SHP77 treated with DMSO at 0.1 percent for 48 hours (cell line): ENCODE measurements around the gene TESK2.
A peak's percentile ranks its signal among the peaks of the same experiment; 100 is the strongest.

Experiments used
- DNase-seq: peaks from one replicate; lab custom pipeline; 2025; lab: John Stamatoyannopoulos, UW

TESK2 gene

DNA sequence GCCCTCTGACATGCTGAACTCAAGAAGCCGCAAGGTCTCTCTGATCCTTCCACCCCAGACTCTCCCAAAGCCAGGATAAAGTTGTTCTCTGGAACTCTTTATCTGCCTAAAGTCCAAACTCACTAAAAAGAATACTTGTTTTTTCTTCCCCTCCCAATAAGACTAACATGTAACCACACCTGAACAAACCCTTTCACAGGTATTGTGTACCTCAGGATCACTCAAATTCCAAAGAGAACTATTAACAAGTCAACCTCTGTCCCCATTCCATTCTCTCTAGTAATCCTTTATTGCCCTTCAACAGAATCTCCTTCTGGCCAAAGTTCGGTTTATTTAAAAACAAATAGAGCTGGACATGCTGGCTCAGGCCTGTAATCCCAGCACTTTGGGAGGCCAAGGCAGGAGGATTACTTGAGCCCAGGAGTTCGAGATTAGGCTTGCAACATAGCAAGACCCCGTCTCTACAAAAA lies 155.1 kb downstream of the TESK2 start:
- no peak for DNase-seq

DNA sequence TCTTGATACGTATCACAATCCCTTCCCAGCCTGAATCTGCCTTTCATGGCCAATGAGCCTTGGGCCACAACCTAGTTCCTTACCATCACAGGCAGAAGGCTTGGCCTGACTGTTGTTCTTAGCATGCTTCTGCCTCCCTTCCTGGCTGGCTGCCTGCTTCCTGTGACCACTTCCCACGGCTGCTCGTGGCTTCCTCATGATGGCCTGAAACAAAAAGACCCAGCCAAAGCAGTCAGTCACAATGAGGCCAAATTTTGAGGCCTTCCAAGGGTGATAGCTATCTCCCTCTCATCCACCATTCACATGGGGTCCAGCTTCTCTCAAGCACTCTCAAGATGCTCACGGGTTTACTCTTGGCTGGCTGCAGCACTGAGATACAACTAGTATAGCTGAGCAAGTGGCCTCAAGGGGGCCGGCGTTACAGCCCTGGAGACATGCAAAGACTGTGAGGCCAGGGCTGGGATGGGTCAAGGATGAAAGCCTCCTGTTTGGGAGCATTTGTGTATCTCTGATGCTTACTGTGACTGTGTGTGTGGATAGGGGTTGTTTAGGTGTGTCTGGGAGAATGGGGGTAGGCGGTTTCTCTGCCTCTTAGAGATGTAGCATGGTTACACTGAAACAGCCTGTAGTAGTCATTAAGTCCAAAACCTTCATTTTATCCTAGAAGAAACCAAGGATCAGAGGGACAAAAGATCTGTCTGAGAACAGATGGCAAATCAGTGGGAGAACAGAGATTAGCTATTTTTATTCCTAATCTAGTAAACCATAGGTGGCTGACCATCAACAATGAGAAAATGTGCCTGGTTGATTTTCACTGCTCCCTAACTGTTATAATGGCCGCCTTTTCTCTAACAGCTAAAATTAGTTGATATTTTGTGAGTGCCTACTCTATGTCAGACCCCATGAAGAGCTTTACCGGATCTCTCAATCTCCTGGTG lies 156.4 kb downstream of the TESK2 start:
- no peak for DNase-seq

GRCh38 chr1:45332346-45332720 lies 158.6 kb downstream of the TESK2 start:
- no peak for DNase-seq

GRCh38 chr1:45331436-45332345 lies 159.3 kb downstream of the TESK2 start:
- DNase-seq, result no peak

DNA sequence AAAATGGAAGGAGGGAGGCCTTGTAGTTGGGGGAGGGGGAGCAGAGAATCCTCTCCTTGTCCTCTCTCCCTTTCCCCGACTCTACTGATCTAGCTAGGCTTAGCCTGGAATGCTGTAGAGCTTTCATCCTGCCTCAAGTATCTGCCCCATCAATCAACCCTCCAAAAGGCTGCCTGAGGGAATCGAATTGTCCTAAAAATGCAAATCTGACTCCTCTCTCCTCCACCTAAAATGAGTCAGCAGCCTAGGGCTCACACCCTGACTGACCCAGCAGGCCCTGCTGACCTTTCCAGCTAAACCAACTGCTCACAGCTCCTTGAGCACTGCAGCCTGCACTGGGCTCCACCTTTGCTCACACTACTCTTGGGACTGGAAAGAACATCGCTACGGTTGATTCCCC lies 161.5 kb downstream of the TESK2 start:
- no peak for DNase-seq

DNA sequence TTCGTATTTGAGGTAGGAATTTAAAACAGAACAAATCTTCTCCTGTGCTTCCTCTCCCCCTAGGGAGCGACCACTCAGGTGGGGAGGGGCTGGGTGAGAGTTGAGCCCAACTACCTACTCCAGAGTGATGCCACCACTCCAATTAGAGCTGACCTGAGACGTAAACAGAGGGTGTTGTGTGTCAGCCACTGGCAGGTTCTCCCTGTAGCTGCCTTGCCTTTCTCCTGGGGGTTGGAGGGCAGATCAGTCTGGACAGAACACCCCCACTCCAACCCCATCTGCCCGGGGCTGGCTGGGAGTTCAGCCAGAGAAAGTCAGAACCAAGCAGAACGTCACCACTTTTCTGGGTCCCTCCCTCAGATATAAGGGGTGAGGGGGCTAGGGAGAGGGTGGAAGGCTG lies 162.3 kb downstream of the TESK2 start:
- DNase-seq, result no peak

GRCh38 chr1:45327644-45328515 lies 163.1 kb downstream of the TESK2 start:
- peak; percentile 19 for DNase-seq

DNA sequence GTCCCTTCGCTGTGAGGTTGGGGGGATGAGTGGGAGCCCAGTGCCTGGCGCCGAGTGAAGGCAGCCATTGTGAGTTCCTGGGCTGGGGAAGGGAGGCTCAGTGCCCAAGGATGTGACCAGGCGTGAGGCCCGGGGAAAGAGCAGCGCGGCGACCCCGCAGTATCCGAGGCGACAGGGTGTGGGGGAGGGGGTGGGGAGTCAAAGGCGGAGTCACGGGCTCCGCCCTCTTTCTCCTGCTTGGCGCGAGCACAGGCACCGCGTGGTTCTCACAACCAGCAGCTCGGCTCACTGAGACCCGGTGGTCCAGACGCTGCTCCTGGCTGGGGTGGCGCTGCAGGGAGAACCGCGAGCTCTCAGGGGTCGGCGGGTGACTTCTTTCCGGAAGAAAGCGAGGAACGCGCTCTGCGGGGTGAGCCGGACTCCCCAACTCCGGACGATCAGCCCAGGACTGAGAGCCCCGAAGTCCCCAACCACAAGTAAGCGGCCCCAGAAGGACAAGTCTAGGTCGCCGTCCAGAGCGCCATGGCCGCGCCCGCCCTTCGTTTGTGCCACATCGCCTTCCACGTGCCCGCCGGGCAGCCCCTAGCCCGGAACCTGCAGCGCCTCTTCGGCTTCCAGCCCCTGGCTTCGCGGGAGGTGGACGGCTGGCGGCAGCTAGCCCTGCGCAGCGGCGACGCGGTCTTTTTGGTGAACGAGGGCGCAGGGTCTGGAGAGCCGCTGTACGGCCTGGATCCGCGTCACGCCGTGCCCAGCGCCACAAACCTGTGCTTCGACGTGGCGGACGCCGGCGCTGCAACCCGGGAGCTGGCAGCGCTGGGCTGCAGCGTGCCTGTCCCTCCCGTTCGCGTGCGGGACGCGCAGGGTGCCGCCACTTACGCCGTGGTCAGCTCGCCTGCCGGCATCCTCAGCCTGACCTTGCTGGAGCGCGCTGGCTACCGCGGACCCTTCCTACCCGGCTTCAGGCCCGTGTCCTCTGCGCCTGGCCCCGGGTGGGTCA lies 164.0 kb downstream of the TESK2 start, which contains the start of gene HPDL:
TSS of gene HPDL (plus strand) at position 269 of the 997 bp plus-strand sequence. CDS start at position 523, 254 bp downstream.
- DNase-seq, result peak; percentile 60

DNA sequence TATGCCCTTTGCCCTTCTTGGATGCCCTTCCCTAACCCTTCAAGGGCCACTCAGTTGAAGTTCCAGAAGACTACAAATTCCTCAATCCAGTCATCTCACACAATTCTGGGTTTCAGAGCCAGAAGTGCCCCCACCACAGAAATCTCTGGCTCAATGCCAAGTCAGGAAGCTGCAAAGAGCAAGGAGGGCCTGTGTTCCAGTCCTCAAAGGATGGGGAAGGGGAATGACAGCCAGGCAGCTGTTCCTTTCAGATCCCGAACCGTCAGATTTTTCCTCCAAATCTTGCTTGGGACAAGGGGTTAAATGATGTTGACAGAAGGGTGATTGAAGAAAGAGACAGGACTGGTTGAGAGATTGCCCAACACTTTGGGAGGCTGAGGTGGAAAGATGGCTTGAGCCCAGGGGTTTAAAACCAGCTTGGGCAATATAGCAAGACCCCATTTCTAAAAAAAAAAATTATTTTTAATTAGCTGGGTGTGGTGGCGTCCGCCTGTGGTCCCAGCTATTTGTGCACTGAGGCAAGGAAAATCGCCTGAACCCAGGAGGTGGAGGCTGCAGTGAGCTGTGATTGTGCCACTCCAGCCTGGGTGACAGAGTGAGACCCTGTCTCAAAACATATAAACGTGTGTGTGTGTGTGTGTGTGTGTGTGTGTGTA lies 165.0 kb downstream of the TESK2 start:
- no peak for DNase-seq

- DNase-seq, result no peak
Observed at GRCh38 chr1:45322486-45323040, 168.4 kb downstream of the TESK2 start.

GRCh38 chr1:45321444-45321843 lies 169.5 kb downstream of the TESK2 start:
- DNase-seq, result no peak

GRCh38 chr1:45319761-45320160 lies 171.2 kb downstream of the TESK2 start:
- DNase-seq, result no peak

- DNase-seq, result no peak
Observed at GRCh38 chr1:45317166-45317565, 173.8 kb downstream of the TESK2 start.

DNA sequence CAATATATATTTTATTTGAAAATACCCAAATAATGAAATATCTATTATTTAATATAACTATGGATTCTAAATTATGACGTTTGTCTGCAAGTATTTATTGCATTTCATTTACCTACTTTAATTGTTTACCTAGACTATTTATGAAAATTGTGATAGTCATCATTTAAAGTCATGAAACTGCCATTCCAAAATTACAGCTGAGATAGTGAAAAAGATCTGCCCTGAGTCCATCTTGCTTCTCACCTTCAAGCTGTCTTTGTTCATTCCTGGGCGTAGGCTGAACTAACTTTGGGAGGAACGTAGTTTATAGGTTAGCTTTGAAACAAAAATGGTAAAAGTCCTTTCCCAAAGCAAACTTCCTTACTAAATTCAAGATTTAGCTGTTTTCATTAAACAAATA lies 176.7 kb downstream of the TESK2 start:
- no peak for DNase-seq

GRCh38 chr1:45306905-45307304 lies 184.1 kb downstream of the TESK2 start:
- no peak for DNase-seq

DNA sequence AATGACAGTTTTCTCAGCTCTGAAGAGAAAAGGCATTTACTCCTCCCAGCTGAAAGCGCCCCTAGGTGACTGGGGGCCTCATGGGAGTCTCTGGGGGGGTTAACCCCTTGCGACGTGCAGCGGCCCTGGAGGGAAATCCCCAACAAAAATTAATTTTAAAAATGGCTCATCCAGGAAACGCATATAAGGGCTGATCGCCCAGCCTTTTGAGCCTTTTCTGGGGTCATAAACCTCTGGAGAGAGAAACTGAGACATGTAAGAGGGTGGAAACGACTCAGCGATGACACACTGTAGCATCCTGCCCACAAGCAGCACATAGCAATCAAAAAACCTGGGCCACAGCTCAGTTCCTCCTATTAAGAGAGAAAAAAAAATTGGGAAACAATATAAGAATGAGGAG lies 184.6 kb downstream of the TESK2 start:
- no peak for DNase-seq

- no peak for DNase-seq
Observed at GRCh38 chr1:45305231-45305630, 185.7 kb downstream of the TESK2 start.

- DNase-seq, result peak; percentile 17
Observed at GRCh38 chr1:45304311-45305081, 186.5 kb downstream of the TESK2 start.
